ENCODE measurements around the gene MAGEB16. TPM values are rescaled to one million over a fixed set of nuclear protein-coding genes. Genes with fewer than 3 reads are reported as not detected.

Gene MAGEB16
- total and polyA plus RNA-seq, 10 of the 15 experiments (the other 5 are each of a cell fraction or from before 2014, with no cell fraction given) = 0.04 to 0.35 (median 0.11) TPM; not detected in 1

DNA sequence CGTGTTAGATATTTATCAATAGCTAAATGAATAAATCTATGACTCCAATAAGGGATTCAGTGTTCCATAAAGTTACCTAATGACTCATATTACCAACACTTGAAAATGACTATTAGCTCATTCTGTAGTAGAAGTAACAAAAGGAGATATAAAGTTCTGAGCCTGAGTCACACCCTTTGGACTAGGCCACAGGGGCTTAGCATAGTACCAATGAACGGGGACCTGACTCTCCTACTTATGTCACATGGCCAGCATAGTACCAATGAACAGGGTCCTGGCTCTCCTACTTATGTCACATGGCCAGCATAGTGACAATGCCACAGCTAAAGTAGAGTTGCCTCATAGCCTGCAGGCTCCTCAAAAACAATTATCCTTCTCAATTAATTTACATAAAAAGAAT lies 43.7 kb downstream of the MAGEB16 start:
- no peak for ATAC-seq
- Histone ChIP-seq H4K20me1 (ENCODE audit: control insufficient read depth, insufficient read depth) (no peaks in the 10 kb centered on the region), H3K79me2 (ENCODE audit: control insufficient read depth, insufficient read depth, low read length) (no peaks in the 10 kb centered on the region), H3K36me3 (ENCODE audit: control insufficient read depth in 2 of 2, insufficient read depth in 2 of 2, low read length in 1 of 2) (no peaks in the 10 kb centered on the region), H3K4me1 (ENCODE audit: control insufficient read depth, insufficient read depth, low read length) (no peaks in the 10 kb centered on the region), H3K27me3 (replicated peaks in 1 of 2; ENCODE audit: control insufficient read depth in 2 of 2, insufficient read depth in 2 of 2, low read length in 1 of 2) (no peaks in the 10 kb centered on the region), H3K27ac (ENCODE audit: control insufficient read depth, insufficient read depth) (no peak overlapping the region), H3K9me3 (replicated peaks; ENCODE audit: control insufficient read depth, insufficient read depth, low read length) (no peaks in the 10 kb centered on the region), H3K4me2 (ENCODE audit: control insufficient read depth, insufficient read depth) (no peak overlapping the region), H2AFZ (ENCODE audit: control insufficient read depth, low read depth, low read length) (no peak overlapping the region), H3K9ac (ENCODE audit: control insufficient read depth, insufficient read depth, low read length) (no peak overlapping the region), H3K4me3 (no peak overlapping the region)
- ChIA-PET RAD21 (ENCODE audit: unreplicated experiment) (no interaction called here), POLR2A (no interaction called here), SMC1A (ENCODE audit: uncharacterized antibody, unreplicated experiment) (no interaction called here), CTCF (interaction anchor here (1.1 kb wide), 1 partner anchor 10 kb away, joined by 3 read pairs; no protein-coding TSS in a partner anchor)
- in situ Hi-C loops (cut with MboI) = no loop called here
- no TSS peak for BruUV-seq (replicated peaks)
- TF ChIP-seq ETV6 (conservative IDR thresholded peaks at IDR 0.05 in 1 of 2, IDR thresholded peaks at IDR 0.05 in 1 of 2; ENCODE audit: borderline replicate concordance in 1 of 2, low read depth in 1 of 2) (no peak), ZZZ3 (IDR thresholded peaks at IDR 0.05; ENCODE audit: control insufficient read depth, insufficient read length, low read depth) (no peak), CHD2 (IDR thresholded peaks at IDR 0.05; ENCODE audit: borderline replicate concordance, low read depth, low read length) (no peak), CHD4 (IDR thresholded peaks at IDR 0.05) (no peak), SREBF1 (IDR thresholded peaks at IDR 0.05; ENCODE audit: low read length) (no peak), FOXM1 (IDR thresholded peaks at IDR 0.05; ENCODE audit: low read depth, low read length) (no peak), CBFB (IDR thresholded peaks at IDR 0.05; ENCODE audit: low read depth) (no peak)
- DNase-seq (ENCODE audit: low read depth, low spot score) = no peak
- WGBS (ENCODE audit: insufficient coverage, insufficient replicate concordance, low lambda C conversion rate, missing lambda C conversion rate) = 2% methylated on average over 2 of the region's 2 CpGs
- no peak for FAIRE-seq
- intact Hi-C loops (cut with micrococcal nuclease; ENCODE audit: unreplicated experiment) = no loop called here

DNA sequence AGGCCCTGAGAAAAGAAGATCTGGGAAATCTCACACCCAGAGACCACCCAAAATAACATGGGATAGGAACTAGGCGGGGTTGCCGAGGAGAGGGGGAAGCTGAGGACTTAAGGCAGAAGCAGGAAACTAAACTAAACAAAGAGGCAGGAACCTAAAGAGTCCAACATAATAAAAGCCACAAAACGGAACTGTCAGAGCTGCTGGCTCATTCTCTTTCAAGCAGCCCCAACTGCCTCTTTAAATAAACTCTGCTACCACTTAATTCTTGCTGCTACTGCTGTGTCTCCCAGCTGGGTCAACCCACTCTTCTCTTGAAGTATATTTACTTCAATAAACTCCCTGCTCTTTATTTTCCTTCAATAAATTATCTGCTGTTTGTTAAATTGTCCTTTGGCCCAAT lies 44.5 kb downstream of the MAGEB16 start:
- CTCF ChIA-PET = interaction anchor here (1.1 kb wide), 1 partner anchor 10 kb away, joined by 3 read pairs; no protein-coding TSS in a partner anchor
- no TSS peak for BruUV-seq (replicated peaks)
- Histone ChIP-seq H3K27ac (ENCODE audit: control insufficient read depth, insufficient read depth) (no peak overlapping the region), H3K9ac (ENCODE audit: control insufficient read depth, insufficient read depth, low read length) (no peak overlapping the region), H3K4me1 (ENCODE audit: control insufficient read depth, insufficient read depth, low read length) (no peaks in the 10 kb centered on the region), H3K36me3 (ENCODE audit: control insufficient read depth in 2 of 2, insufficient read depth in 2 of 2, low read length in 1 of 2) (no peaks in the 10 kb centered on the region), H2AFZ (ENCODE audit: control insufficient read depth, low read depth, low read length) (no peak overlapping the region), H4K20me1 (ENCODE audit: control insufficient read depth, insufficient read depth) (no peaks in the 10 kb centered on the region), H3K79me2 (ENCODE audit: control insufficient read depth, insufficient read depth, low read length) (no peaks in the 10 kb centered on the region), H3K27me3 (replicated peaks in 1 of 2; ENCODE audit: control insufficient read depth in 2 of 2, insufficient read depth in 2 of 2, low read length in 1 of 2) (no peaks in the 10 kb centered on the region), H3K4me3 (no peak overlapping the region), H3K4me2 (ENCODE audit: control insufficient read depth, insufficient read depth) (no peak overlapping the region), H3K9me3 (replicated peaks; ENCODE audit: control insufficient read depth, insufficient read depth, low read length) (no peaks in the 10 kb centered on the region)
- POLR2A ChIA-PET = no interaction called here
- intact Hi-C loops (cut with micrococcal nuclease; ENCODE audit: unreplicated experiment) (no loop called here), in situ Hi-C loops (cut with MboI) (no loop called here)
- 0% methylated on average over 3 of the region's 3 CpGs for WGBS (ENCODE audit: insufficient coverage, insufficient replicate concordance, low lambda C conversion rate, missing lambda C conversion rate)
- ATAC-seq (no peak), DNase-seq (ENCODE audit: low read depth, low spot score) (no peak), FAIRE-seq (no peak)
- RAD21 ChIA-PET (ENCODE audit: unreplicated experiment) = no interaction called here
- SMC1A ChIA-PET (ENCODE audit: uncharacterized antibody, unreplicated experiment) = interaction anchor here (0.6 kb wide), 2 partner anchors 50 to 553 kb away, joined by 3 read pairs; no protein-coding TSS in a partner anchor
- TF ChIP-seq FOXM1 (IDR thresholded peaks at IDR 0.05; ENCODE audit: low read depth, low read length) (no peak), POLR2A (IDR thresholded peaks at IDR 0.05; ENCODE audit: low read depth, low read length) (no peak), RAD21 (IDR thresholded peaks at IDR 0.05; ENCODE audit: insufficient read depth, low read depth, low read length) (no peak), PML (IDR thresholded peaks at IDR 0.05; ENCODE audit: low read length) (no peak), NRF1 (conservative IDR thresholded peaks at IDR 0.05; ENCODE audit: low read depth, low read length) (no peak), TAF1 (IDR thresholded peaks at IDR 0.05; ENCODE audit: borderline replicate concordance, low read depth, low read length) (no peak), STAT1 (conservative IDR thresholded peaks at IDR 0.05) (no peak), EGR1 (IDR thresholded peaks at IDR 0.05; ENCODE audit: borderline replicate concordance in 1 of 2, low read depth in 2 of 2, low read length in 2 of 2) (no peak)
- TF ChIP-seq, protein P1, sequence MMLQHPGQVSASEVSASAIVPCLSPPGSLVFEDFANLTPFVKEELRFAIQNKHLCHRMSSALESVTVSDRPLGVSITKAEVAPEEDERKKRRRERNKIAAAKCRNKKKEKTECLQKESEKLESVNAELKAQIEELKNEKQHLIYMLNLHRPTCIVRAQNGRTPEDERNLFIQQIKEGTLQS (IDR thresholded peaks at IDR 0.05; ENCODE audit: borderline replicate concordance, extremely low read depth, low read depth, low read length) = no peak
- TF ChIP-seq, protein P2, sequence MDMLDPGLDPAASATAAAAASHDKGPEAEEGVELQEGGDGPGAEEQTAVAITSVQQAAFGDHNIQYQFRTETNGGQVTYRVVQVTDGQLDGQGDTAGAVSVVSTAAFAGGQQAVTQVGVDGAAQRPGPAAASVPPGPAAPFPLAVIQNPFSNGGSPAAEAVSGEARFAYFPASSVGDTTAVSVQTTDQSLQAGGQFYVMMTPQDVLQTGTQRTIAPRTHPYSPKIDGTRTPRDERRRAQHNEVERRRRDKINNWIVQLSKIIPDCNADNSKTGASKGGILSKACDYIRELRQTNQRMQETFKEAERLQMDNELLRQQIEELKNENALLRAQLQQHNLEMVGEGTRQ (IDR thresholded peaks at IDR 0.05; ENCODE audit: borderline replicate concordance, low read depth, low read length) = no peak

Measured in GM12878 (cell line).